GM23338 (cell line): Measurements from ENCODE around the gene NDUFS4. TPM values are rescaled to one million over a fixed set of nuclear protein-coding genes. Genes with fewer than 3 reads are reported as not detected.

Experiments used
- ATAC-seq: fragments of 200-7000 bp; cut with Tn5 transposase; 3 replicates; pipeline ENCODE4 v1.9.1; 2020
- DNase-seq: peaks from one replicate; pipeline ENCODE4 v3.0.0-alpha.2; 2015; ENCODE audit warnings: low spot score
- H2AFZ ChIP-seq: fragments of 200-600 bp; sonication (generic); 2 replicates; pipeline ENCODE4 v1.8.0; 2016; ENCODE audit warnings: antibody characterized with exemption, mild to moderate bottlenecking, moderate library complexity
- H3F3A ChIP-seq: fragments of 200-600 bp; sonication (generic); replicated peaks from 2 replicates; pipeline ENCODE4 v1.8.0; 2017; ENCODE audit warnings: antibody characterized with exemption, mixed run types, low read depth
- H3K27ac ChIP-seq: fragments of 200-600 bp; sonication (generic); 2 replicates; pipeline ENCODE4 v1.6.1; 2016; ENCODE audit warnings: low read depth
- H3K27me3 ChIP-seq: fragments of 200-600 bp; sonication (generic); 2 replicates; pipeline ENCODE4 v1.8.0; 2016; ENCODE audit warnings: mild to moderate bottlenecking, mixed run types, moderate library complexity; ENCODE audit not compliant: insufficient read depth
- H3K36me3 ChIP-seq: fragments of 200-600 bp; sonication (generic); 2 replicates; pipeline ENCODE4 v1.8.0; 2016; ENCODE audit warnings: mild to moderate bottlenecking; ENCODE audit not compliant: insufficient read depth
- H3K4me1 ChIP-seq: fragments of 200-600 bp; sonication (generic); 2 replicates; pipeline ENCODE4 v1.8.0; 2016; ENCODE audit warnings: mild to moderate bottlenecking, moderate library complexity; ENCODE audit not compliant: insufficient read depth
- H3K4me2 ChIP-seq: fragments of 200-600 bp; sonication (generic); 2 replicates; pipeline ENCODE4 v1.7.1; 2017; ENCODE audit warnings: mixed run types
- H3K4me3 ChIP-seq: fragments of 200-600 bp; sonication (generic); 2 replicates; pipeline ENCODE4 v1.6.1; 2016; ENCODE audit warnings: mixed run types
- H3K79me2 ChIP-seq: fragments of 200-600 bp; sonication (generic); replicated peaks from 2 replicates; pipeline ENCODE4 v1.8.0; 2017; ENCODE audit warnings: mild to moderate bottlenecking; ENCODE audit not compliant: insufficient read depth
- H3K9me2 ChIP-seq: fragments of 200-600 bp; sonication (generic); 2 replicates; pipeline ENCODE4 v1.8.0; 2017; ENCODE audit not compliant: insufficient read depth
- H4K20me1 ChIP-seq: fragments of 200-600 bp; sonication (generic); replicated peaks from 2 replicates; pipeline ENCODE4 v1.8.0; 2017; ENCODE audit warnings: mild to moderate bottlenecking; ENCODE audit not compliant: insufficient read depth
- H3K27ac Mint-ChIP-seq: 2 replicates; pipeline ENCODE4 v1.8.0; 2020; ENCODE audit warnings: inconsistent platforms, mild to moderate bottlenecking, moderate library complexity, mixed read lengths
- H3K27me3 Mint-ChIP-seq: 3 replicates; pipeline ENCODE4 v1.8.0; 2022; ENCODE audit warnings: low read depth, mild to moderate bottlenecking, moderate library complexity, mixed read lengths, inconsistent platforms; ENCODE audit not compliant: insufficient read depth, poor library complexity
- H3K36me3 Mint-ChIP-seq: 3 replicates; pipeline ENCODE4 v1.8.0; 2021; ENCODE audit warnings: low read depth, mild to moderate bottlenecking, inconsistent platforms, moderate library complexity, mixed read lengths
- H3K4me1 Mint-ChIP-seq: 3 replicates; pipeline ENCODE4 v1.8.0; 2020; ENCODE audit warnings: mild to moderate bottlenecking, inconsistent platforms, mixed read lengths
- H3K4me3 Mint-ChIP-seq: 3 replicates; pipeline ENCODE4 v1.8.0; 2021; ENCODE audit warnings: moderate library complexity, mild to moderate bottlenecking, inconsistent platforms, mixed read lengths
- H3K9me3 Mint-ChIP-seq: 3 replicates; pipeline ENCODE4 v1.8.0; 2020; ENCODE audit warnings: moderate library complexity, mild to moderate bottlenecking, inconsistent platforms, mixed read lengths
- CREB1 ChIP-seq: fragments of 250-450 bp; sonication (Bioruptor Pico); IDR thresholded peaks from 2 replicates; pipeline ENCODE4 v1.5.0; 2020; ENCODE audit warnings: low read depth, mild to moderate bottlenecking, moderate library complexity
- EZH2 ChIP-seq: fragments of 200-600 bp; sonication (generic); IDR thresholded peaks from one replicate; pipeline ENCODE4 v1.8.0; 2017; ENCODE audit warnings: antibody characterized with exemption, mild to moderate bottlenecking, low read depth; ENCODE audit not compliant: unreplicated experiment
- EZH2phosphoT487 ChIP-seq: fragments of 200-600 bp; sonication (generic); IDR thresholded peaks from one replicate; pipeline ENCODE4 v1.8.1; 2018; ENCODE audit warnings: antibody characterized with exemption; ENCODE audit not compliant: unreplicated experiment
- JUNB ChIP-seq: IDR thresholded peaks from one replicate; pipeline ENCODE4 v1.6.1; 2016; ENCODE audit warnings: antibody characterized with exemption; ENCODE audit not compliant: unreplicated experiment
- NANOG ChIP-seq: IDR thresholded peaks from 2 replicates; pipeline ENCODE4 v1.6.1; 2016; ENCODE audit warnings: antibody characterized with exemption, borderline replicate concordance
- POLR2AphosphoS5 ChIP-seq: IDR thresholded peaks from 2 replicates; pipeline ENCODE4 v1.6.1; 2016; ENCODE audit warnings: antibody characterized with exemption, low read depth
- STAT1 ChIP-seq: IDR thresholded peaks from one replicate; pipeline ENCODE4 v1.6.1; 2016; ENCODE audit warnings: antibody characterized with exemption; ENCODE audit not compliant: unreplicated experiment
- ZNF114 ChIP-seq: fragments of 250-450 bp; sonication (Bioruptor Pico); IDR thresholded peaks from 2 replicates; pipeline ENCODE4 v1.5.0; 2020; ENCODE audit warnings: mild to moderate bottlenecking, moderate library complexity
- ZNF331 ChIP-seq: fragments of 250-450 bp; sonication (Bioruptor Pico); IDR thresholded peaks from 2 replicates; pipeline ENCODE4 v1.5.0; 2020; ENCODE audit warnings: low read depth, mild to moderate bottlenecking, moderate library complexity
- polyA plus RNA-seq: library from polyadenylated mRNA; unstranded; fragments of >200 nt; fragmentation: Nextera tagmentation; extraction: Ambion mirVana; gene quantifications from 2 replicates; pipeline ENCODE4 v1.2.1, GENCODE V29; 2016
- total RNA-seq: library from RNA; depleted of rRNA; stranded (reverse); fragments of >200 nt; shearing (Covaris generic); gene quantifications from 2 replicates; pipeline ENCODE4 v1.2.3, GENCODE V29; 2014
- TF ChIP-seq, protein P1 (sequence below): IDR thresholded peaks from 2 replicates; pipeline ENCODE4 v1.6.1; 2016; ENCODE audit warnings: antibody characterized with exemption
- TF ChIP-seq, protein P2 (sequence below), 2 experiments: fragments of 200-600 bp in 1 of 2; sonication (generic) in 1 of 2; conservative IDR thresholded peaks; 2 replicates each; pipeline versions ENCODE4 v1.5.1 to v1.6.1; 2016 to 2017; ENCODE audit warnings: antibody characterized with exemption in 2 of 2, low read depth in 2 of 2, mild to moderate bottlenecking in 2 of 2, moderate library complexity in 1 of 2
- TF ChIP-seq, protein P3 (sequence below): IDR thresholded peaks from one replicate; pipeline ENCODE4 v1.6.1; 2018; ENCODE audit warnings: antibody characterized with exemption; ENCODE audit not compliant: unreplicated experiment
- TF ChIP-seq, protein P4 (sequence below): fragments of 250-450 bp; sonication (Bioruptor Pico); IDR thresholded peaks from 2 replicates; pipeline ENCODE4 v1.5.0; 2020; ENCODE audit warnings: mild to moderate bottlenecking, moderate library complexity

Gene NDUFS4
- total and polyA plus RNA-seq, 2 experiments from 2014 or later, result 65.6 to 151 TPM

DNA sequence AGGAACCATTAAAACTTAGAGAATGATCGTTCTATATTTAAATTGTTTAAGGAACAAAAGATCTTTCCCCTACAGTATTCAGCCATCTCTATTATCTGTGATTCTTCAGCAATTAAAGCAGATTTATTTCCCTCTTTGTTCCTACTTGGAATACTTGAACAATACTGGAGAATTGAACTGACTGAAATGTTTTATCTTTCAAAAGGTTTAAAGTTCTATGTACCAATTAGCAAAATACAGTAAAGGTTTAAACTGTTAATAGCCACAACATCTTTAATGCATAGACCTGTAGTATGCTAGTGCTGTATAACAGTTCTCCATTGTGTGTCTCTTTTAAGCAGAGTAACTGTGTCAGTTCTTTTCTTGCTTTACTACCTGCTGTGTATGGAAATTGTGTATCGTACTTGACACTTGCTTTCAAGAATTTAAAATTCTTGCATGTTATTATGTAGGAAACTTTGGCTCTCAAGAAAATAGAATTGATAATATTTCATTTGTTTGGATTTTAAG, 54.0 kb downstream of the NDUFS4 start:
- H3K4me3 Mint-ChIP-seq, result no peak overlapping the region

More for the DNA sequence above, 54.0 kb downstream of the NDUFS4 start:
- TF ChIP-seq, protein P1, sequence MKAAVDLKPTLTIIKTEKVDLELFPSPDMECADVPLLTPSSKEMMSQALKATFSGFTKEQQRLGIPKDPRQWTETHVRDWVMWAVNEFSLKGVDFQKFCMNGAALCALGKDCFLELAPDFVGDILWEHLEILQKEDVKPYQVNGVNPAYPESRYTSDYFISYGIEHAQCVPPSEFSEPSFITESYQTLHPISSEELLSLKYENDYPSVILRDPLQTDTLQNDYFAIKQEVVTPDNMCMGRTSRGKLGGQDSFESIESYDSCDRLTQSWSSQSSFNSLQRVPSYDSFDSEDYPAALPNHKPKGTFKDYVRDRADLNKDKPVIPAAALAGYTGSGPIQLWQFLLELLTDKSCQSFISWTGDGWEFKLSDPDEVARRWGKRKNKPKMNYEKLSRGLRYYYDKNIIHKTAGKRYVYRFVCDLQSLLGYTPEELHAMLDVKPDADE, result no peak
- no peak for TF ChIP-seq EZH2phosphoT487
- no peak for TF ChIP-seq STAT1
- TF ChIP-seq CREB1 (CRISPR knock-in tag), result no peak
- TF ChIP-seq, protein P2, sequence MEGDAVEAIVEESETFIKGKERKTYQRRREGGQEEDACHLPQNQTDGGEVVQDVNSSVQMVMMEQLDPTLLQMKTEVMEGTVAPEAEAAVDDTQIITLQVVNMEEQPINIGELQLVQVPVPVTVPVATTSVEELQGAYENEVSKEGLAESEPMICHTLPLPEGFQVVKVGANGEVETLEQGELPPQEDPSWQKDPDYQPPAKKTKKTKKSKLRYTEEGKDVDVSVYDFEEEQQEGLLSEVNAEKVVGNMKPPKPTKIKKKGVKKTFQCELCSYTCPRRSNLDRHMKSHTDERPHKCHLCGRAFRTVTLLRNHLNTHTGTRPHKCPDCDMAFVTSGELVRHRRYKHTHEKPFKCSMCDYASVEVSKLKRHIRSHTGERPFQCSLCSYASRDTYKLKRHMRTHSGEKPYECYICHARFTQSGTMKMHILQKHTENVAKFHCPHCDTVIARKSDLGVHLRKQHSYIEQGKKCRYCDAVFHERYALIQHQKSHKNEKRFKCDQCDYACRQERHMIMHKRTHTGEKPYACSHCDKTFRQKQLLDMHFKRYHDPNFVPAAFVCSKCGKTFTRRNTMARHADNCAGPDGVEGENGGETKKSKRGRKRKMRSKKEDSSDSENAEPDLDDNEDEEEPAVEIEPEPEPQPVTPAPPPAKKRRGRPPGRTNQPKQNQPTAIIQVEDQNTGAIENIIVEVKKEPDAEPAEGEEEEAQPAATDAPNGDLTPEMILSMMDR (conservative IDR thresholded peaks at IDR 0.05; ENCODE audit: low read depth in 2 of 2), result no peak
- TF ChIP-seq JUNB, result no peak
- no peak for TF ChIP-seq ZNF331
- TF ChIP-seq, protein P3, sequence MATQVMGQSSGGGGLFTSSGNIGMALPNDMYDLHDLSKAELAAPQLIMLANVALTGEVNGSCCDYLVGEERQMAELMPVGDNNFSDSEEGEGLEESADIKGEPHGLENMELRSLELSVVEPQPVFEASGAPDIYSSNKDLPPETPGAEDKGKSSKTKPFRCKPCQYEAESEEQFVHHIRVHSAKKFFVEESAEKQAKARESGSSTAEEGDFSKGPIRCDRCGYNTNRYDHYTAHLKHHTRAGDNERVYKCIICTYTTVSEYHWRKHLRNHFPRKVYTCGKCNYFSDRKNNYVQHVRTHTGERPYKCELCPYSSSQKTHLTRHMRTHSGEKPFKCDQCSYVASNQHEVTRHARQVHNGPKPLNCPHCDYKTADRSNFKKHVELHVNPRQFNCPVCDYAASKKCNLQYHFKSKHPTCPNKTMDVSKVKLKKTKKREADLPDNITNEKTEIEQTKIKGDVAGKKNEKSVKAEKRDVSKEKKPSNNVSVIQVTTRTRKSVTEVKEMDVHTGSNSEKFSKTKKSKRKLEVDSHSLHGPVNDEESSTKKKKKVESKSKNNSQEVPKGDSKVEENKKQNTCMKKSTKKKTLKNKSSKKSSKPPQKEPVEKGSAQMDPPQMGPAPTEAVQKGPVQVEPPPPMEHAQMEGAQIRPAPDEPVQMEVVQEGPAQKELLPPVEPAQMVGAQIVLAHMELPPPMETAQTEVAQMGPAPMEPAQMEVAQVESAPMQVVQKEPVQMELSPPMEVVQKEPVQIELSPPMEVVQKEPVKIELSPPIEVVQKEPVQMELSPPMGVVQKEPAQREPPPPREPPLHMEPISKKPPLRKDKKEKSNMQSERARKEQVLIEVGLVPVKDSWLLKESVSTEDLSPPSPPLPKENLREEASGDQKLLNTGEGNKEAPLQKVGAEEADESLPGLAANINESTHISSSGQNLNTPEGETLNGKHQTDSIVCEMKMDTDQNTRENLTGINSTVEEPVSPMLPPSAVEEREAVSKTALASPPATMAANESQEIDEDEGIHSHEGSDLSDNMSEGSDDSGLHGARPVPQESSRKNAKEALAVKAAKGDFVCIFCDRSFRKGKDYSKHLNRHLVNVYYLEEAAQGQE, result no peak
- TF ChIP-seq ZNF114 (CRISPR knock-in tag), result no peak
- TF ChIP-seq EZH2, result no peak
- TF ChIP-seq NANOG, result no peak
- no peak for TF ChIP-seq POLR2AphosphoS5
- TF ChIP-seq, protein P4, sequence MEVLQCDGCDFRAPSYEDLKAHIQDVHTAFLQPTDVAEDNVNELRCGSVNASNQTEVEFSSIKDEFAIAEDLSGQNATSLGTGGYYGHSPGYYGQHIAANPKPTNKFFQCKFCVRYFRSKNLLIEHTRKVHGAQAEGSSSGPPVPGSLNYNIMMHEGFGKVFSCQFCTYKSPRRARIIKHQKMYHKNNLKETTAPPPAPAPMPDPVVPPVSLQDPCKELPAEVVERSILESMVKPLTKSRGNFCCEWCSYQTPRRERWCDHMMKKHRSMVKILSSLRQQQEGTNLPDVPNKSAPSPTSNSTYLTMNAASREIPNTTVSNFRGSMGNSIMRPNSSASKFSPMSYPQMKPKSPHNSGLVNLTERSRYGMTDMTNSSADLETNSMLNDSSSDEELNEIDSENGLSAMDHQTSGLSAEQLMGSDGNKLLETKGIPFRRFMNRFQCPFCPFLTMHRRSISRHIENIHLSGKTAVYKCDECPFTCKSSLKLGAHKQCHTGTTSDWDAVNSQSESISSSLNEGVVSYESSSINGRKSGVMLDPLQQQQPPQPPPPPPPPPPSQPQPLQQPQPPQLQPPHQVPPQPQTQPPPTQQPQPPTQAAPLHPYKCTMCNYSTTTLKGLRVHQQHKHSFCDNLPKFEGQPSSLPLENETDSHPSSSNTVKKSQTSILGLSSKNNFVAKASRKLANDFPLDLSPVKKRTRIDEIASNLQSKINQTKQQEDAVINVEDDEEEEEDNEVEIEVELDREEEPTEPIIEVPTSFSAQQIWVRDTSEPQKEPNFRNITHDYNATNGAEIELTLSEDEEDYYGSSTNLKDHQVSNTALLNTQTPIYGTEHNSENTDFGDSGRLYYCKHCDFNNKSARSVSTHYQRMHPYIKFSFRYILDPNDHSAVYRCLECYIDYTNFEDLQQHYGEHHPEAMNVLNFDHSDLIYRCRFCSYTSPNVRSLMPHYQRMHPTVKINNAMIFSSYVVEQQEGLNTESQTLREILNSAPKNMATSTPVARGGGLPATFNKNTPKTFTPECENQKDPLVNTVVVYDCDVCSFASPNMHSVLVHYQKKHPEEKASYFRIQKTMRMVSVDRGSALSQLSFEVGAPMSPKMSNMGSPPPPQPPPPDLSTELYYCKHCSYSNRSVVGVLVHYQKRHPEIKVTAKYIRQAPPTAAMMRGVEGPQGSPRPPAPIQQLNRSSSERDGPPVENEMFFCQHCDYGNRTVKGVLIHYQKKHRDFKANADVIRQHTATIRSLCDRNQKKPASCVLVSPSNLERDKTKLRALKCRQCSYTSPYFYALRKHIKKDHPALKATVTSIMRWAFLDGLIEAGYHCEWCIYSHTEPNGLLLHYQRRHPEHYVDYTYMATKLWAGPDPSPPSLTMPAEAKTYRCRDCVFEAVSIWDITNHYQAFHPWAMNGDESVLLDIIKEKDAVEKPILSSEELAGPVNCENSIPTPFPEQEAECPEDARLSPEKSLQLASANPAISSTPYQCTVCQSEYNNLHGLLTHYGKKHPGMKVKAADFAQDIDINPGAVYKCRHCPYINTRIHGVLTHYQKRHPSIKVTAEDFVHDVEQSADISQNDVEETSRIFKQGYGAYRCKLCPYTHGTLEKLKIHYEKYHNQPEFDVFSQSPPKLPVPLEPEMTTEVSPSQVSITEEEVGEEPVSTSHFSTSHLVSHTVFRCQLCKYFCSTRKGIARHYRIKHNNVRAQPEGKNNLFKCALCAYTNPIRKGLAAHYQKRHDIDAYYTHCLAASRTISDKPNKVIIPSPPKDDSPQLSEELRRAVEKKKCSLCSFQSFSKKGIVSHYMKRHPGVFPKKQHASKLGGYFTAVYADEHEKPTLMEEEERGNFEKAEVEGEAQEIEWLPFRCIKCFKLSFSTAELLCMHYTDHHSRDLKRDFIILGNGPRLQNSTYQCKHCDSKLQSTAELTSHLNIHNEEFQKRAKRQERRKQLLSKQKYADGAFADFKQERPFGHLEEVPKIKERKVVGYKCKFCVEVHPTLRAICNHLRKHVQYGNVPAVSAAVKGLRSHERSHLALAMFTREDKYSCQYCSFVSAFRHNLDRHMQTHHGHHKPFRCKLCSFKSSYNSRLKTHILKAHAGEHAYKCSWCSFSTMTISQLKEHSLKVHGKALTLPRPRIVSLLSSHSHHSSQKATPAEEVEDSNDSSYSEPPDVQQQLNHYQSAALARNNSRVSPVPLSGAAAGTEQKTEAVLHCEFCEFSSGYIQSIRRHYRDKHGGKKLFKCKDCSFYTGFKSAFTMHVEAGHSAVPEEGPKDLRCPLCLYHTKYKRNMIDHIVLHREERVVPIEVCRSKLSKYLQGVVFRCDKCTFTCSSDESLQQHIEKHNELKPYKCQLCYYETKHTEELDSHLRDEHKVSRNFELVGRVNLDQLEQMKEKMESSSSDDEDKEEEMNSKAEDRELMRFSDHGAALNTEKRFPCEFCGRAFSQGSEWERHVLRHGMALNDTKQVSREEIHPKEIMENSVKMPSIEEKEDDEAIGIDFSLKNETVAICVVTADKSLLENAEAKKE (CRISPR knock-in tag), result no peak
- ATAC-seq, result peak; percentile 62
- Mint-ChIP-seq H3K4me1 (peaks cover 46% of the 10 kb centered on the region), H3K9me3 (no peaks in the 10 kb centered on the region), H3K36me3 (no peaks in the 10 kb centered on the region), H3K27ac (no peak overlapping the region), H3K27me3 (peaks cover 4% of the 10 kb centered on the region)
- Histone ChIP-seq H3K4me3 (no peak overlapping the region), H3F3A (no peaks in the 10 kb centered on the region), H3K27ac (no peak overlapping the region), H4K20me1 (no peaks in the 10 kb centered on the region), H3K36me3 (no peaks in the 10 kb centered on the region), H2AFZ (no peak overlapping the region), H3K4me1 (peaks cover 45% of the 10 kb centered on the region), H3K9me2 (no peaks in the 10 kb centered on the region), H3K79me2 (no peaks in the 10 kb centered on the region; the same call in 1 of the 2 replicates), H3K4me2 (peak overlapping the region; percentile 33), H3K27me3 (no peaks in the 10 kb centered on the region)
- DNase-seq, result no peak
